GM12874 (cell line): Measurements from ENCODE around the gene SLC44A3.
A peak's percentile ranks its signal among the peaks of the same experiment; 100 is the strongest.

Experiments used
- TF ChIP-seq, protein P1 (sequence below): IDR thresholded peaks from 2 replicates; pipeline ENCODE4 v1.5.1; 2011; ENCODE audit warnings: low read depth, mild to moderate bottlenecking, control low read depth, low read length, moderate library complexity; ENCODE audit not compliant: insufficient read depth

The SLC44A3 gene

DNA sequence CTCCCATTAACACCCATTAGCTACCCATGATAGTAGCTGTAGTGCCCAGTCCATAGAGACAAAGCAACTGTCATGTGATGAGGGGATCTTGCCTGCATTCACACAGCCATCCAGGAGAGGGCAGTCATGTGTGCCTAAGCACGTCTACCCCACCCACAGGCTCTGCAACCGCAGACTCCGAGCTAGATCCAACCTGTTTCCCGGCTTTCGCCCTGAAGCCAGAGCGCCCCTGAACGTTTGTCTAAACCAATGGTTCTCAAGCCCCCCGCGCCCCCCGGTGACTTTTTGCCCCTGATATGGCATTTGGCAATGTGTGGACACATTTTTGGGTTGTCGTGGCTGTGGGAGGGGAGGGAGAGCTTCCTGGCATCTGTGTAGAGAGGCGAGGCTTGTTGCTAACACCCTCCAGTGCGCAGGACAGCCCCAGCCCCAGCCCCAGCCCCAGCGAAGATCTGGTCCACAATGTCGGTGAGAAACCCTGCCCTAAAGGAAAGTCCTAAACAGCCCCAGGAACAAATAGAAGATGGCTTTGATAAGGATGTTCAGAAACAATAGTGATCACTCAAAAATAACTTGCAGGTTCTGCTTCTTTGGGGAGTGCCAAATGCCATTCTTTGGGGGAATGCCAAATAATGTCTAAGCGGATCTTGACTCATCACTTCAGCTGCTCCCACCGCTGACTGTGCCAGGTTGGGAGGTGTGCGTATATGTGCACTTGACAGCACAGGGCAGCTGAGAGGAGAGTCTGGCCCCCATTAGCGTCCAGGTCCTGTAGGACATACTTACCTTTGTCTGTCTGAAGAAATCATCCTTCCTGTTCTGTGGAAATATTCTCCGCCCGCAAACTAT is 34.5 kb downstream of the SLC44A3 start:
- TF ChIP-seq, protein P1, sequence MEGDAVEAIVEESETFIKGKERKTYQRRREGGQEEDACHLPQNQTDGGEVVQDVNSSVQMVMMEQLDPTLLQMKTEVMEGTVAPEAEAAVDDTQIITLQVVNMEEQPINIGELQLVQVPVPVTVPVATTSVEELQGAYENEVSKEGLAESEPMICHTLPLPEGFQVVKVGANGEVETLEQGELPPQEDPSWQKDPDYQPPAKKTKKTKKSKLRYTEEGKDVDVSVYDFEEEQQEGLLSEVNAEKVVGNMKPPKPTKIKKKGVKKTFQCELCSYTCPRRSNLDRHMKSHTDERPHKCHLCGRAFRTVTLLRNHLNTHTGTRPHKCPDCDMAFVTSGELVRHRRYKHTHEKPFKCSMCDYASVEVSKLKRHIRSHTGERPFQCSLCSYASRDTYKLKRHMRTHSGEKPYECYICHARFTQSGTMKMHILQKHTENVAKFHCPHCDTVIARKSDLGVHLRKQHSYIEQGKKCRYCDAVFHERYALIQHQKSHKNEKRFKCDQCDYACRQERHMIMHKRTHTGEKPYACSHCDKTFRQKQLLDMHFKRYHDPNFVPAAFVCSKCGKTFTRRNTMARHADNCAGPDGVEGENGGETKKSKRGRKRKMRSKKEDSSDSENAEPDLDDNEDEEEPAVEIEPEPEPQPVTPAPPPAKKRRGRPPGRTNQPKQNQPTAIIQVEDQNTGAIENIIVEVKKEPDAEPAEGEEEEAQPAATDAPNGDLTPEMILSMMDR: peak; percentile 91

DNA sequence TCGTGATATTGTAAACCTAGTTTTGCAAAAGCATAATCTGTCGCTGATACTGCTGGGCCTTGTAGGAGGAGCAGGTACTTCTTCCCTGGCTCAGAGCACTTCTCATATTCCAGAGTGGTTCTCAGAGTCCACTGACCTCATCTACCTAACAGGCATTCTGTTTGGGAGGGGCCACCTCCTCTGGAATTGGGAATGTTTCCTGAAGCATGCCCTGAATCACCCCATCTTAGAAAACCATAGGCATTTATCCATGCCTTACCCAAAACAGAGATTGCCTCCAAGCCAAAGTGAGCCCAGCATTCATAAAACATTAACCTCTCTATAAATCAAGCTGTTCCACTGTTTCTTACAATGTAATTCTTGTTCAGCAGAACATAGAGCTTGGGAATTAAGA is 35.1 kb downstream of the SLC44A3 start:
- TF ChIP-seq, protein P1: no peak

DNA sequence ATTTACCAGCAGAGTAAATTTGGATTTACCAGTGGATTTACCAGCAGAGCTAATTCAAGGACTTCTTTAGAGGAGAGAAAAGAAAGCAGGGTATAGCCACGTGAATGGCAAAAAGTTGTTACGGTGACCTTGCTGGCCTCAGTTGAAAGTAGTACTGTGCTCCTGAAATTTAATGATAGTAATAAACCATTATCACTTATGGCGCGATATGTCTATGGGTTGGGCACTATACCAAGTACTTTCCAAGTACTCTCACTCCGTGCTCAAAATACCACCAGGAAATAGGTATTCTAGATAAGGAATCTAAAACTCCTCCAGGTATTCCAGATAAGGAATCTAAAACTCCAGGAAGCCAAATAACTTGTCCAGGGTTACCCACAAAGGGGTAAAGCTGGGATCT is 35.8 kb downstream of the SLC44A3 start:
- TF ChIP-seq, protein P1: no peak

DNA sequence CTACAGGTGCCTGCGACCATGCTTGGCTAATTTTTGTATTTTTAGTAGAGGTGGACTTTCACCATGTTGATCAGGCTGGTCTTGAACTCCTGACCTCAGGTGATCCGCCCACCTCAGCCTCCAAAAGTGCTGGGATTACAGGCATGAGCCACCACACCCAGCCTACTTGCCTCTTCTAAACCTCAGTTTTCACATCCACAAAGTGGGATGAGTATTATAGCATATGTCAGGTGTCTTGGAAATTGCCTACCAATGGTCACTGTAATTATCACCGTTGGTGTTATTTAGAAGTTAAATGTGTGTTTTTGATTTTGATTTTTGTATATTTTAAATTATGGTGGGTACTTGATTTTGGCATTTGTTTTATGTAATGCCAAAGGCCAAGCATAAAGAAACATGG is 36.7 kb downstream of the SLC44A3 start:
- TF ChIP-seq, protein P1: no peak

DNA sequence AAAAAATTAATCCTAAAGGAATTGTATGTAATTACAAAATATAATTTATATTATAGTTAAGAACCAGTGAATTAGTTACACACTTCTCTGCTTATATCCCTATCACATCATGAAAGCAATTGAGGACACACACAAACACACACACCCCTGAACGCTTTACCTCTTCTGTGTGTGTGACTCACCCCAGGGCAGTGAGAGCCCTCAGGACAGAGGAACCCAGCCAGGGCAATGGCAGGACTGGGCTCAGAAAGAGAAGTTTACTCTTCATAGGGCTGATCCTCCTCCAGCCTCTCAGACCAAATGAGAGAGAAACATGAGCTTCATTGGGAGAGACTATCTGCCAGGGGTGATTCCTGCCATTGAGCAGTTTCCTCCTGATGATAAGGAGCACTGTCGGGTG is 38.1 kb downstream of the SLC44A3 start:
- TF ChIP-seq, protein P1: no peak

DNA sequence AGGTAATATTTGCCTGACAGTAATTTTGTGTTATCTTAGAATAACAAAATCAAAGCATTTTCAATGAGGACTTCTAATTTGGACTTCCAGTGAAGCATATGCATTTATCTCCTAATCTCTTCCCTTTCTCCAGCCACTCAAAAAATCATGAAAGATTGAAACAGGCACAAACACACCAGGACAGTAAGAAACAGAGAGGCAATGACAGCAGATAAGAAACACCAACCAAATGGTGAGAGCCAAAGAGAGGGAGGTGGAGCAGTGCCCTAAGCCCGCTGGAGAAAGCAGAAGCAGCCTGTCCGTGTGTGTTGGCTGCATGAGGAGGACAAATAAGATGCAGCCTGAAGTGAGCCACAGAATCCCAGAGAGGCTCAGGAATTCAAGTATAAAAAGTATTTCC is 39.0 kb downstream of the SLC44A3 start:
- TF ChIP-seq, protein P1: no peak

DNA sequence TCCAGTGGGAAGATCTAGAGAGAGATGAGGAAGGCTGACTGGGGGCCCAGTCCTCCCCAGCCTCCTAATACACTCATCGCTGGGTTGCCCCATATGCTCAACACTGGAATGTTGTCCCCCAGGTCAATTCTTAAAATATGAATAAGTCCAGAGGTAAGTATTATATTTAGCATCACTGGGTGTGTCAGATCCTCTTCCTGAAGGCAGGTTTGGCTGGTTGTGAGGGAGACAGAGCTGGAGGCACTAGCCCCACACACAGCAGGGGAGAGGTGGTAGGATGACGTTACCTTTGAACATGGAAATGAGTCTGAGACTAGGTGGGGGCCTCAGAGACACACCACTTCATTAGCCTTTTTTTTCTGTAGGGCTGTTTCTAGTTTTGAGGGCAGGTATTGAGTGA is 42.6 kb downstream of the SLC44A3 start:
- TF ChIP-seq, protein P1: no peak
